HG03439 (cell line): ENCODE results near the gene CAGE1.
"Not testable (repeated sequence)": the region's sequence is repeated elsewhere in the genome, so short reads cannot be mapped to it uniquely, and the experiment has no call there.

Experiments used
- ATAC-seq: cut with Tn5 transposase; IDR thresholded peaks from one replicate; pipeline ENCODE4 v1.9.1; 2021; ENCODE audit warnings: mild to moderate bottlenecking, moderate library complexity; ENCODE audit not compliant: unreplicated experiment

CAGE1 gene

DNA sequence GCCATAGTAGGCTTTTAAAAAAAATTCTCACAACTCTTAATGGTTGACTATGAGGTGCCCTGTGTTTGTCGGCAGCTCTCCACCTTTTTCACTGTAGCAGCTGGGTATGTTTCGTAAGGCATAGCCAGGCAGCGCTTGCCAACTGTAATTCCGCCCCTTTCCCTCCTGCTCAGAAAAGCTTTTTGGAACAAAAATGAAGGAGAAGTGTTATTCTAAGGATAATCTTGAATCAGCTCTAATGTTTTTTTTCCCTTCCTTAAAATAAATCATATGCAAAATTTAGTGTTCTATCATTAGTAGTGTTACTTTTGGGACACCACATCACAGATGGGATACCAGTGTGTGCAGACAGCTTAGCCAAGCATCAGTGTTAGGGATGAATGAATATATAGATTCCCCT lies 21.3 kb upstream of the CAGE1 start:
- ATAC-seq: no peak

DNA sequence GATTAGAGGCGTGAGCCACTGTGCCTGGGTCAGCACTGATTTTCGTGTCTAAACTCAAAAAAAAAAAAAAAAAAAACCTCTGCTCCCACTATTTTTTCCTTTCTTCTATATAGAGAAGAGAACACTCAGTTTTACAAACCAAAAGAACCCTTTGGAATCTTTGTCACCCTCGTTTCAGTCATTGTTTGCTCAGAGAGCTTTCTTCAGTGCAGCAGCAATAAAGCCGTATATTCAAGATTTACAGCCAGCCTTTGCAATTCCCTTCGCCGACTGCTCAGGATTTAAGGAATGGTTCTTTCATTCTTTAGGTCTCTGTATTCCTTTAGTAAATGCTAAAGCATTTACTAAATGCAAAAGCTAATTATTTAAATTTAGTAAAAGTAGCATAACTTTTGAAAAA lies 20.2 kb upstream of the CAGE1 start:
- no peak for ATAC-seq

DNA sequence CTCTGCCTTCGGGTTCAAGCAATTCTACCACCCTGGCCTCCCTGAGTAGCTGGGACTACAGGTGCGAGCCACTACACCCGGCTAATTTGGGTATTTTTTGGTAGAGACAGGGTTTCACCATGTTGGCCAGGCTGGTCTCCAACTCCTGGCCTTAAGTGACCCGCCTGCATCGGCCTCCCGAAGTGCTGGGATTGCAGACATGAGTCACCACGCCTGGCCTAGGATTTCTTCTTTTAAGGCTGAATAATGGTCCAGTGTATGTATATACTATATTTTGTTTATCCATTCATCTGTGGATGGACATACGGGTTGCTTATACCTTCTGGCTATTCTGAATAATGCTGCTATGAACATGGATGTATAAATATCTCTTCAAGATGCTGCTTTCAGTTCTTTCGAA lies 17.2 kb upstream of the CAGE1 start:
- ATAC-seq: no peak

DNA sequence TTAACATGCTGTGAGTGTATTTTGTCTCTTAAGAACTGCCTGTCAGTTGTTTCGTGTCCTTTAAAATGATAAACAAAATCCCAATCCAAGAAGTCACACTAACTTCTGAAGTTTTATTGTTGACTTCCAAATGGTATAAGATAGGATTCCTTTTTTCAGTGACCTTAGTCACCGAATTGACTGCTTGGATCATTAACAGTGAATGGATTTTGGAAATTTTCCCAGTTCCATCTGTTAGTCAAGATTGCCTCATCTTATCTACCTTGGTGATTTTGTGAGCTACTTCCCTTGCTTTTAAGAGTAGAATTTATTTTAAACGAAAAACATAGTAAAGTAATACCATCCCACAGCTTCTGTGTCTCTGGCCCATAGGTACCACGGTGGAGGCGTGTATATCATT lies 15.0 kb upstream of the CAGE1 start:
- ATAC-seq: no peak

DNA sequence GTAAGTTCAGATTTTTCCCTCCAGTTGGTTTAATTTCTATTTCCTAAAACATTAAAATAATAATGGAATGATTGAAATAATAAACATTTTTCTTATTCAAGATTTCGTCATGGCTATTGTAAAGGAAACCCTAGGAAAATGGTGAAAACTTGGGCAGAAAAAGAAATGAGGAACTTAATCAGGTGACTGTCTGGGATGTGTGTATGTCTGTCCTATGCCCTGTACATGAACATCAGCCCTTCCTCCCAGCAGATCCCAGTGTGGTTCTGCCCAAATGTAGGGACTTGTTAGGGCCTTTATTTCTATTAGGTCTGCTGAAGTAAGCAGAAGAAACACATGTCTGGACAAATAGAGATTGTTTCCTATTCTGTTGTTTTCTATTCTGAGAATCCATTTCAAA lies 13.2 kb upstream of the CAGE1 start:
- ATAC-seq: no peak

DNA sequence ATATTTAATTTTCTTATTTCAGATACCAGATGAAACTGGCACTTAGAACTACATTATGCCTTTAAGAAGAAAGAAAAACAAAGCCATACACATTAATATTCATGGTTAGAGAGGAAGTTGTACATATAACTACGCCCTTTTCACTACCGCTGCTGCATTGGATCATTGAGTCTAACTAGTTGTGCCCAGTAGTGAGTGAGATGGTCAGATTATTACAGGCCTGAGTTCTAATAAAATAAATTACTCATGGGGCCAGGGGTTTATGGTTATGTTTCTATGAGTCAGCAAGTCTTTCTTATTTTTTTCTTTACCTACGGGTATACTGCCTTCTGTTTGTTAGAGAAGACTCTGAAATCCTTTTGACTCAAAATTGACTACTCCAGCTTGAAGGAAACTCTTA lies 11.5 kb upstream of the CAGE1 start:
- ATAC-seq: no peak

DNA sequence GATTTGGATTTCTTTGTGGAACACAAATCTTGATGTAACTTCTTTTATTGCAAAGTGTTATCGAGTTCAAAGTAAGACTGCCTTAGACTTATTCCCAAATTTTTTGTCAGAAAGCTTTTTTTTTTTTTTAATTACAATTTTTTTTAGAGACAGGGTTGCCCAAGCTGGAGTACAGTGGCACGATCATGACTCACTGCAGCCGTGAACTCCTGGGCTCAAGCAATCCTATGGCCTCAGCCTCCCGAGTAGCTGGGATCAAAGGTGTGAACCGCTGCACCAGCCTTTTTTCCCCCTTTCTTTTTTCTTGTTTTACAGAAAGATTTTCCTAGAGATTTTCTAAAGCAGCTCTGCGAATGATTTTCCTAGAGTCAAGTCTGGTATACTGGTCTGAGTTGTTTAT lies 2.9 kb upstream of the CAGE1 start:
- ATAC-seq: no peak

DNA sequence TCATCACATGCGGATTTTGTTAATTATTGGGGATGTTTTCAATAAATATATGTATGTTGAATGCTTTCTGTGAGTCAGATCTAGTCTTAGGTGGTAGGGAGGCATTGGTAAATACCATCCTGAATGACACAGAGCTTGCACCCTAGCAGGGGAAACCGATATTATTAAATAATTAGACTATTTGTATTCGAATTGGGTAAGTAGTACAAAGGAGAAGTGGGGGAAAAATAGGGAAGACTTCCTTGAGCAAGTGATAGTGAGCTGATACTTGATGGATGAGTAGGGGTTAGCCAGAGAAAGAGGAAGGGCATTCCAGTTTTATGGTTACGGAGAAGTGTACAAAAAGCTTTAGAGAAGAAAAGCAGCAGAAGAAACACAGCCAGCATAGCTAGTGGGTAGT lies 1.6 kb upstream of the CAGE1 start:
- ATAC-seq: no peak

DNA sequence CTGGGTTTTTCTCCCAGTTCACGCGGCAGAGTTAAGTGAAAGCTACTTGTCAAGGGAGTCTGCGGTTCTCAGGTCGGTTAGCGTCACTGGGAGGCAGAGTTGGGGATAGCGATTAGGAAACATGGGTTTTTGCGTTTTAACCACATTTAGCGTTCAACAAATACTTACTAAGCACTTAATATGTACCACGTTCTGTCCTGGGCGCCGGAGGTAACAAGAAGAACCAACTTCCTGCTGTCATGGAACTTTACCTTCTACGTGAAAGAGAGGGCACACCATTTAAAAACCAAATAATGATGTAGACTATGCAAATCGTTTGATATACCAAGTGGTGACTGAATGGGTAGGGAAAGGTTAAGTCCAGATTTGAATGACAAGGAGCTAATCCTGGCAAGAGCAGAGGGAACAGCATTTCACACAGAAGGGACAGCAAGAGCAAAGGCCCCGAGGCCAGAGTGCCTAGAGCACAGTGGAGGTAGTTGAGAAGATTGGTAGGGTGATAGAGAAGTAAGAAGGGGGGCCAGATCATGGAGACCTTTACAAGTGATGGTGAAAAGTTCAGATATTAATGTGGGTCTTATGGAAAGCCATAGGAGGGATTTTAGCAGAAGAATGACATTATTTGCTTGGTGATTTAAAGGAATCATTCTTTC lies 810 bp upstream of the CAGE1 start:
- ATAC-seq: no peak

DNA sequence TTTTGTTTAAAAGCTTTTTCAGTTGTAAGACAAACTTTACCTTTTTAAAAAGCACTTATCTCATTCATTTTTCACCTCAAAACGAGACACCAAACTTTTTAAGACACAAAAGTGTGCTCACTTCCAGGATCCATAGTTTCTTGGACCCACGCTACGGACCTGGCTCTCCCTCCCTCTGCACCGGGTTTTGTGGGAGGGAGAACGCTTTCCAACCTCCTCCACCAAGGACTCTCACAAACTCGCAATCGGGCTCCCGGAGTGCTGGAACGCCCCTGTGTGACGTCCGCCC lies 436 bp downstream of the CAGE1 start:
- no peak for ATAC-seq

DNA sequence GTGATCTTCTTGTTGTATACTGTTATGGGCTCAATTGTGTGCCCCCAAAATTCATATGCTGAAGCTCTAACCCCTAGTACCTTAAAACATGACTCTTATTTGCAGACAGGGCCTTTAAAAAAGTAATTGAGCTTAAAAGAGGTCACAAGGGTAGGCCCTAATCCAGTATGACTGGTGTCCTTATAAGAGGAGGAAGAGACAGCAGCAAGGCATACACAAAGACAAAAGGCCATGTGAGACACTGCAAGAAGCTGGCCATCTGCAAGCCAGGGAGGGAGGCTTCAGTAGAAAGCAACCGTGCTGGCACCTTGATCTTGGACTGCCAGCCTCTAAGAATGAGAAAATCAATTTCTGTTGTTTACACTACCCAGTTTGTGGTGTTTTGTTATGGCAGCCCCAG lies 8.4 kb downstream of the CAGE1 start:
- ATAC-seq: no peak

DNA sequence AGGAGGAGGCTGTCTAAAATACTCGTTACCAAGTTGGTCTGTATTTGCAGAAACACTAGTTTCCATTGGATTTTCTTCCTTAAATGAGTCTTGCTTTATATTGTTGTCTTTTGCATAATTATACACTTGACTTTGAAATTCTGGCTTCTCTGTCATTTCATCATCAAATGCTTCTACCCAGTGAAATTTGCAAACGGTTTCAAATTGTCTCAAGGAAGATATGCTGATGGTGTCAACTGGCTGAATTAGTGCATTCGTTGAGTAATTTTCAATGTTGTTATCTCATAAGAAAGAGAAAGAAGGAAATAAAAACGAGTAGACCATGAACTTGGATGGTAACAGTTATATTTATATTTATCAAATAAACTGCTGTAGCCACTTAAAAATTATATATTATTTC lies 10.8 kb downstream of the CAGE1 start:
- ATAC-seq: no peak

DNA sequence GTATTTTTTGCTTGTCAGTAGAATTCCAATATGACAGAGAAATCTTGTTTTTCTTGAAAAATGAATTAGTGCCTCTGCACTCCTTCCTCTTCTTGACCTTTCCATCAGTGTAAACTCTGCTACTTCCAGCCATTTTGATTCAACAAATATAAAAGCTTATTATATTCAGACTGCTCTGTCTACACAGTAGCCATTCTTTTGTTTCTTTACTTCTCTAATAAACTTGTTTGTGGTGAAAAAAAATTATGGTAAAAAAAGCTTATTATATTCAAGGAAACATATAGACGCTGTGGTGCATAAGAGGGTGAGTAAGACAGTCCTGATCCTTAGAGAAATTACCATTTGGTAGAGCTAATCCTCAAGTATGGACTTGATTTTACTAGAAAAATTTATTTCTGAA lies 11.6 kb downstream of the CAGE1 start:
- ATAC-seq: no peak

DNA sequence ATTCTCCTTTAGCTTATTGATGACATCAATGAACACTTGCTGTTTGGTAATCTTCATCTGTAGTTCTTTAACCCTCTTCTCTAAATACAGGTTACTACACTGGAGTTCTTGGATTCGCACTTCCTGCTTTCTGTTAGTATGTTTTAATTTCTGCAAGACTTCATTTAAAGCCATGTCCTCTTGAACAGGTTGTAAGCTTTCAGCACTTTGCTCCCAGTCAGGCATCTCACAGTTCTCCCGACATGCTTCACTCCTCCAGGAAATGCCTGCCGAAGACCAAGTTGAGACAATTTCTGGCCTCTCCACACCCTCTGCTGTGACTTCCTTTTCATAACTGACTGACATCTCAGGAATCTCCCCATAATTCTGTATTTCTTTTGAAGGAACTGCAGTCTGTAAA lies 15.8 kb downstream of the CAGE1 start:
- ATAC-seq: no peak

DNA sequence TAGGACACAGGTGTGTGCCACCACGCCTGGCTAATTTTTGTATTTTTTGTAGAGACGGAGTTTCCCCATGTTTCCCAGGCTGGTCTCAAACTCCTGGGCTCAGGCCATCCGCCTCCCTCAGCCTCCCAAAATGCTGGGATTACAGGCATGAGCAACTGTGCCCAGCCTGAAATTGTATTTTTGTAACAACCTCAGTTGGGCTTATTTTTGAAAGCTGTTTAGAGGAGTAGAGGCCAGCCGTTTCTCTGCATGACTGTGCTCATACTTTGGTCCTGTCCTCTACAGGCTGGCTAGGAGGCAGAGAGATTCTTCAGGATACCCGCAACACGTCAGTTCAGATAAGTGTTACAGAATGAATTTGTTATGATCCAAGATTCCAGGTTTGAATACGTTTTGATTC lies 22.1 kb downstream of the CAGE1 start:
- no peak for ATAC-seq

DNA sequence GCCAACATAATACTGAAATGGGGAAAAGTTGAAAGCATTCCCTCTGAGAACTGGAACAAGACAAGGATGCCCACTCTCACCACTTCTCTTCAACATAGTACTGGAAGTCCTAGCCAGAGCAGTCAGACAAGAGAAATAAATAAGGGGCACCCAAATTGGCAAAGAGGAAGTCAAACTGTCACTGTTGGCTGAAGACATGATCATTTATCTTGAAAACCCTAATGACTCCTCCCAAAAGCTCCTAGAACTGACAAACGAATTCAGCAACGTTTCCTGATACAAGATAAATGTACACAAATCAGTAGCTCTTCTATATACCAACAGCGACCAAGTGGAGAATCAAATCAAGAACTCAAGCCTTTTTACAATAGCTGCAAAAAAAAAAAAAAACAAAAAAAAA lies 37.6 kb downstream of the CAGE1 start:
- ATAC-seq: not testable (repeated sequence)

DNA sequence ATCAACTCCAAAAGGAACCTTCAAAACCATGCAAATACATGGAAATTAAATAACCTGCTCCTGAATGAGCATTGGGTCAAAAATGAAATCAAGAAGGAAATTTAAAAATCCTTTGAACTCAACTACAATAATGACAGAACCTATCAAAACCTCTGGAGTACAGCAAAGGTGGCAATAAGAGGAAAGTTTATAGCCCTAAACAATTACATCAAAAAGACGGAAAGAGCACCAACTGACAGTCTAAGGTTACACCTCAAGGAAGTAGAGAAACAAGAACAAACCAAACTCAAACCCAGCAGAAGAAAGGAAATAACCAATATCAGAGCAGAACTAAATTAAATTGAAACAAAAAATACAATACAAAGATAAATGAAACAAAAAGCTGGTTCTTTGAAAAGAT lies 39.0 kb downstream of the CAGE1 start:
- not testable (repeated sequence) for ATAC-seq

DNA sequence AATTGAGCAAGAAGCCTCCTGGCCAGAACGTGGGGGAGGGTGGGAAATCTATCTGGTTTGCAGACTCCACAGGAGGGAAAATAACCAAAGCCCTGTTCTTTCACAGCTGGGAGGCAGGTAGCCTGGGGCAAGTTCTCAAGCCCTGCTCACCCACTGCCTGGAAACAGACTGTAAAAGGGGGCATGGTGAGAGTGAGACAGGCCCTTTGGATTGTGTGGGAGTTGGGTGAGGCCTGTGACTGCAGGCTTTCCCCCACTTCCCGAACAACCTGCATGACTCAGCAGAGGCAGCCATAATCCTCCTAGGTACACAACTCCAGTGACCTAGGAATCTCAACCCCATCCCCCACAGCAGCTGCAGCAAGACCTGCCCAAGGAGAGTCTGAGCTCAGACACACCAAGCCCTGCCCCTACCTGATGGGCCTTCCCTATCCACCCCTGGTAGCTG lies 42.0 kb downstream of the CAGE1 start:
- not testable (repeated sequence) for ATAC-seq

DNA sequence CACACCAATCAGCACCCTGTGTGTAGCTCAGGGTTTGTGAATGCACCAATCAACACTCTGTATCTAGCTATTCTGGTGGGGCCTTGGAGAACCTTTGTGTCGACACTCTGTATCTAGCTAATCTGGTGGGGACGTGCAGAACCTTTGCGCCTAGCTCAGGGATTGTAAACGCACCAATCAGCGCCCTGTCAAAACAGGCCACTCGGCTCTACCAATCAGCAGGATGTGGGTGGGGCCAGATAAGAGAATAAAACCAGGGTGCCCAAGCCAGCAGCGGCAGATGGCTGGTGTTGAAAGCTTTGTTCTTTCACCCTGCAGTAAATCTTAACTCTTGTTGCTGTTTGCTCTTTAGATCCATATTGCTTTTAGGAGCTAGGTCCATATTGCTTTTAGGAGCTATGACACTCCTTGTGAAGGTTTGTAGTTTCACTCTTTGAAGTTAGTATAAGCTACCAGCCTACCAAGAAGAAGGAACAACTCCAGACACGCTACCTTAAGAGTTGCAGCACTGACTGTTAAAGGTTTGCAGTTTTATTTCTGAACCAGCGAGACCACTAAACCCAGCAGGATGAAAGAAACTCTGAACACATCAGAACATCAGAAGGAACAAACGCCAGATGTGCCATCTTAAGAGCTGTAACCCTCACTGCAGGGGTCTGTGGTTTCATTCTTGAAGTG lies 44.6 kb downstream of the CAGE1 start:
- not testable (repeated sequence) for ATAC-seq

DNA sequence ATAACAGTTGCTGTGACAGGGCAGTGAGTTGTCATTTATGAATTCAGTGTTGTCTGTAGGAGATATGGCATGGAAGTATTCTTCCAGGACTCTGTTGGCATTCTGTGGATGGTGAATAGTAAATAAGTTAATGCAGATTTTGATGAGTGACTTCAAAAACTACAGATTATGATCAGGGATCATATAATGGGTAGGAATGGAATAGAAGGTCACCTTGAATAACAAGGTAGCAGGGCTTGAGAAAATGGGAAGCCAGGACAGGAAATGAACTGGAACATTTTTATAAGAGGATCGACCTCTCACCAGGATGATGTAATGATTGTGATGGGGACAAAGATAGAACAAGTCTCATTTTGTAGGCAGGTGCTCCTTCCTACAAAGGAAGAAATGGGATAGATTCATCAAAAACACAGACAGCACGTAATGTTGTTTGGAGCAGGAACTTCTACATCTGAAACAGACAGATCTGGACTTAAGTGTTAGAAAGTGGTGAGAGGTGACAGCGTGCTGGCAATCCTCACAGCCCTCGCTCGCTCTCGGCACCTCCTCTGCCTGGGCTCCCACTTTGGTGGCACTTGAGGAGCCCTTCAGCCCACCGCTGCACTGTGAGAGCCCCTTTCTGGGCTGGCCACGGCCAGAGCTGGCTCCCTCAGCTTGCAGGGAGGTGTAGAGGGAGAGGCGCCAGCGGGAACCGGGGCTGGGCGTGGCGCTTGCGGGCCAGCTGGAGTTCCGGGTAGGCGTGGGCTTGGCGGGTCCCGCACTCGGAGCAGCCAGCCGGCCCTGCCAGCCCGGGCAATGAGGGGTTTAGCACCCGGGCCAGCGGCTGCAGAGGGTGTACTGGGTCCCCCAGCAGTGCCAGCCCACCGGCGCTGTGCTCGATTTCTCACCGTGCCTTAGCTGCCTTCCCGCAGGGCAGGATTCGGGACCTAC lies 45.7 kb downstream of the CAGE1 start:
- no peak for ATAC-seq

DNA sequence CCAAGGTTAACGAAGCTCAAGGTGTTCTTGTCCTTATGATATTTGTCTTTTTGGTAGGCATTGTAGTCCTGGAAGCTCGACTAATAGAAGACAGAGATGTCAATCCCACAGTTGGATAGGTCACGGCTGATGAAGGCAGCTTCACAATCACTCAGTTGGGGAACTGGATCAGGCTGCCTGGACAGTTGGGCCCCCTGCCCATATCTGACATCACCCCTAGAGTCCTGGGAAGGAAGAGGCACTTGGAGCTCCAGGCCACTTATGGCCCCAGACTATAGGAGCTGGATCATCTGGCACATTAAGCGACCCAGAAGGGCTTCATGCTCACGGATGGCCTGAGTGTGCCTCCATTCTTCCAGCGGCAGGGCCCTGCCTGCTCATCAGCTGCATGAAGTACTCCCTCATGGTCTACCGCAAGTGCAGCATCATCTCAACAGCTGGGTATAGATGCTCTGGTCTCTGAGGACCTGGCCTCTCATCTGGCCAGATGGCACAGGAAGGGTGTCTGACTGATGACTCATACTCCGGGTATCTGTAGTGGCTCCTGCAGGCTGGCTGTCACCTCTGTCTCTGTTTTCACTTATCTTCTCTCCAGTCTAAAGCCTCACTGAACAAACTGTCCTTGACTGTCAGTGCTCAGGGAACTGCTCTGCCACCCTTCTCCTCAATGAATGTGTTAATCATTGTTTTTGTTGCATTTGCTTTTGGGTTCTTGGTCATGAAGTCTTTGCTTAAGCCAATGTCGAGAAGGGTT lies 47.4 kb downstream of the CAGE1 start:
- ATAC-seq: peak; percentile 70
